GM12801 (cell line): ENCODE results near the gene EBF3.

Source experiments
- TF ChIP-seq, protein P1 (sequence below): IDR thresholded peaks from one replicate; pipeline ENCODE4 v1.5.1; 2011; ENCODE audit warnings: control low read depth; ENCODE audit not compliant: insufficient read length; ENCODE audit errors: extremely low read depth

Gene EBF3

DNA sequence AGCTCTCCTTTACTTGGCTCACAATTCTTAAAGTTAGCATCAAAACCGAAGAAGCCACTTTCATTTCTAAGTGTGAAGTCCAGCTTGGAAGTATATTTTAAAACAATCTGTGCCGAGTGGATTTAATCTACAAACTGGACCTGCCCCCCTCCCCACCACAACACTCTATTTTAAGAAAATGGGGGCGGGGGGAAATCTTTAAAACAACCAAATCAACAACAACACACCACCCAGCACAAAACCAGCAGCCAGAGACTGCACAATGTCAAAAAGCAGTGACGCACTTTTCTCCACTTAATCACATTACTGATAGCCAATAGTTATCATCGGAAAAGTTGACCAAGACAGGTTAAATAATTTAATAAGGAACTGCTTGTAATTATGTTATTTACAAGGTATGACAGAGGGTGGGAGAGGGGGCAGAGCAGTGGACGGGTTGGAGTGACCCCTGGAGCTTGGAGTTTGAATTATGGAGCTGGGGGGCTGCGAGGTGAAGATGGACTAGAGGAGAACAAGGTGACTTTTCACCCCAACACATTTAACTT lies 2.8 kb downstream of the EBF3 start:
- TF ChIP-seq, protein P1, sequence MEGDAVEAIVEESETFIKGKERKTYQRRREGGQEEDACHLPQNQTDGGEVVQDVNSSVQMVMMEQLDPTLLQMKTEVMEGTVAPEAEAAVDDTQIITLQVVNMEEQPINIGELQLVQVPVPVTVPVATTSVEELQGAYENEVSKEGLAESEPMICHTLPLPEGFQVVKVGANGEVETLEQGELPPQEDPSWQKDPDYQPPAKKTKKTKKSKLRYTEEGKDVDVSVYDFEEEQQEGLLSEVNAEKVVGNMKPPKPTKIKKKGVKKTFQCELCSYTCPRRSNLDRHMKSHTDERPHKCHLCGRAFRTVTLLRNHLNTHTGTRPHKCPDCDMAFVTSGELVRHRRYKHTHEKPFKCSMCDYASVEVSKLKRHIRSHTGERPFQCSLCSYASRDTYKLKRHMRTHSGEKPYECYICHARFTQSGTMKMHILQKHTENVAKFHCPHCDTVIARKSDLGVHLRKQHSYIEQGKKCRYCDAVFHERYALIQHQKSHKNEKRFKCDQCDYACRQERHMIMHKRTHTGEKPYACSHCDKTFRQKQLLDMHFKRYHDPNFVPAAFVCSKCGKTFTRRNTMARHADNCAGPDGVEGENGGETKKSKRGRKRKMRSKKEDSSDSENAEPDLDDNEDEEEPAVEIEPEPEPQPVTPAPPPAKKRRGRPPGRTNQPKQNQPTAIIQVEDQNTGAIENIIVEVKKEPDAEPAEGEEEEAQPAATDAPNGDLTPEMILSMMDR = no peak

DNA sequence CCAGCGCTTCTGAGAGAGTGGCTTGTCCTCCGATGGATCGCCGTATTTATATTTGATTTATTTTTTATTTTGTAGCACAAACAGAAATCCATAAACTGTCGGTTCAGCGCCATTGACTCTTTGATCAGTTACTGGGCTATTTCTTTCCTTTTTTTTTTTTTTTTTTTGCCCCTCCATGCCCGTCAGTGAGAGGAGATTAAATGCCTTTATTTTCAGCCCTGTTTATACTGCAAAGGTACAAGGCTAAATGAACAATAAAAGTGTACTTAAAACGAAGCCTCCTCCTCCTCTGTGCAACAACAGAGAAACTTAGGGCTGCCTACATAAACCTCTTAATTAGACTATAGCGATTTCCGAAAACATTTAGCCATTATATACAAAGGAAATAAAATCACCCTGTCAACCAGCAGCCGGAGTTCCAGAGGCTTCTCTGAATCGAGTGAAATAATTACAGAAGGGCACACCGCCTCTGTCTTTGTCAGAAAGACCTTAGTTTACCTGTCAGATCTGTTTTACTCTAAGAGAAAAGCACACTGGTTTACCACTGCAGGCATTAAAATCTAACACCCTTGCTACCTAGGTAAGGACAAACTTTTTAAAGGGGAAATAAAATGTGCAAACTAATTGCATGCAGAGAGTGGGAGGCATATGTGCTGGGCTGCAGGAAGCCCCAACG lies 3.5 kb downstream of the EBF3 start:
- TF ChIP-seq, protein P1 = no peak

DNA sequence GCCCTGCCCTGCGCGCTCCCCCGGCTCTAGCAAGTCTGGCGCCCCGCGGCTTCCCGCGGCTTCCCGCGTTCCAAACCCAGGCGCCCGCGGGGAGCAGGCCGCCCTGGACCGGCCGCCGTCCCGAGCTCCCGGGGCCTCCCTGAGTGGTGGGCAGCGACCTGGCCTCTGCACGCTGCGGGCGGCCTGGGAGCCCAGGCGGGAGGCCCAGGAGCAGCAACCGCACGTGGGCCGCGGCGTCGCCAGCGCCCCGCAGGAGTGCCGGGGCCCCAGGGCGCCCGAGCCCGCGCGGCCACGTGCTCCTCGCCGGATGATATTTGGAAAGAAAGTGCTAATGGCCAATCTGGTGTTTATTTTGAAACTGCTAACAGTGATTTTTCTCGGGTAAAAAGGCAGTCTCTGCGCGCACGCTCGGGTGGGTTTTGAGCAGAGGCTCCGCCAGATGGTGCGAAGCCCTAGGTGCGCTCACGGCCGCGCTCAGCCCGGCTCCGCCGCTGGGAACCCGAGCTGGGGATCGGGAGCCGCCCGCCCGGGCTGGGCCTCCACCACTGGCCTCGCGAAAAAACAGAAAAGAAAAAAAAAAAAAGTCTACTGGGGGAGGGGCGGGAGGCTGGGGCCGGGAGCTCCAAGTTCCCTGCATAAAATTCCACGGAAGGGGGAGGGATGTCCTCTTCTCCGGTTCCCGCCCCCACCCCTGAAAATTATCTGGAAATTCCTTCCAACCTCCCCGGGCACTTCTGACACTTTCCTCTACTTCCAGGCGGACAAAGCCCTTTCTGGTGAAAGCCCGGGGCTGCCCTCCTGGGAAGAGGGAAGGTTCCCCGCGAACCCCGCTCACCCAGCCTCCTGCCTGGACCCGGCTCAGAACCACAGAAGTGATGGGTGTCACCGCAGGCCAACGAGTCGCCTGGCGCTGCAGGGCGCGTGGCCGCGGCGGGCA lies 4.3 kb downstream of the EBF3 start:
- TF ChIP-seq, protein P1 = no peak

DNA sequence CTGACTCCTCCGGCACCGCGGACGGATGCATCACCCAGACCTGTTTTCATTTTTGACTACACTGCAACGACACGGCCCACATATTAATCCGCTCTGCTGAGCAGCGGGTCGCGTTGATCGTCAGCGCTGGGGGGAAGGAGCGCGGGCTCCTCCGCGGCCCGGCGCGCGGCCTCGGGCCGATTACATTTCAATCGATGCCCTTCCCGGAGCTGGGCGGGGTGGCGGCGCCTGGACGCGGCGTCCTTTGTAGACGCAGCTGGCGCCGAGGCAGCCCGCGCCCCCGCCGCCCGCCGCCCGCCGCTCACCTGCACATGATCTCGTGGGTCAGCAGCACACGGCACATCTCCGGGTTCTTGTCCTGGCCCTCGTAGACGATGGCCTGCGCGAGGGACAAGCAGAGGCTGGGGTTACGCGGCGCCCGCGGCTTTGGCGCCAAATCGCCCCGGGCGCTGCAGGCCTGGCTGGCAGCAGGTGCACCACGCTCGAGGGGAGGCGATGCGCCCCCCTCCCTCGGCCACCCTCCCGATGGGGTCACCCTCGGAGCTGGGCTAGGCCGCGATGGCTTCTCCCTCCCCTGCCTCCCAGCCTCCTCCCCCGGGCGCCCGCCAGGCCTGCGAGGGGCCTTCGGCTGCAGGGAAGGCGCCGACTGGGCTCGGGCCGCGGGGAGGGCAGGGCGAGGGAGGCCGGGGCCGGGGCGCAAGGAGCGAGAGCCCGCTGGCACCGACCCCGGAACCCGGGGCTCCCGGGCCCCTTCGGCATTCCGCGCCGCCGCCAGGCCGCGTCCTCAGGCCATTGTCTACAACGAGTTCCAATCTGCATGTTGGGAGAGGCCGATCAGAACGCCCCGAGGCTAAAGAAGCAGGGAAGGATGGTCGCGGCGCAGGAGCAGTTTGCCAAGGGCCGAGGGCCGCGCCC lies 5.2 kb downstream of the EBF3 start:
- TF ChIP-seq, protein P1 = no peak

DNA sequence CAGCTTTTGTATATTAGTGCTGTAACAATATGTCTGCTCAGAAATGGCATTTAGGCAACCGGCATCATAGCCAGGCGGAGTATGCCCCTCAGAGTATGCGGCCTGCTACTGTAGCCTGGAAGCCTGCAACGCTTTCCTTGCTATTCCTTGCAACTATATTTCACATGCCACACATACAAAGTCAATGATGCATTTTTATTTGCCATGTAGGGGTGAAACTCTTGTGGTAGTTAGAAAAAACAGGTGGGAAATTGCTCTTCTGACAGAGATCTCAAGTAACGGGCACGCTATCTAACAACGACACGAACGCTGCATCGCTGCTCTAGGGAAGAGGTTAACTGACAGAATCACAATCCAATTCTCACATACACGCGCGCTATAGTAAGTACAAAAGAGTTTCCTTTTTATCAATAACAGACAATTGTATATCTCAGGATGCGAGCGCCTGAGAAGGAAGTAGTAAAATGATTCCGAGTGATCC lies 5.9 kb downstream of the EBF3 start:
- TF ChIP-seq, protein P1 = no peak

DNA sequence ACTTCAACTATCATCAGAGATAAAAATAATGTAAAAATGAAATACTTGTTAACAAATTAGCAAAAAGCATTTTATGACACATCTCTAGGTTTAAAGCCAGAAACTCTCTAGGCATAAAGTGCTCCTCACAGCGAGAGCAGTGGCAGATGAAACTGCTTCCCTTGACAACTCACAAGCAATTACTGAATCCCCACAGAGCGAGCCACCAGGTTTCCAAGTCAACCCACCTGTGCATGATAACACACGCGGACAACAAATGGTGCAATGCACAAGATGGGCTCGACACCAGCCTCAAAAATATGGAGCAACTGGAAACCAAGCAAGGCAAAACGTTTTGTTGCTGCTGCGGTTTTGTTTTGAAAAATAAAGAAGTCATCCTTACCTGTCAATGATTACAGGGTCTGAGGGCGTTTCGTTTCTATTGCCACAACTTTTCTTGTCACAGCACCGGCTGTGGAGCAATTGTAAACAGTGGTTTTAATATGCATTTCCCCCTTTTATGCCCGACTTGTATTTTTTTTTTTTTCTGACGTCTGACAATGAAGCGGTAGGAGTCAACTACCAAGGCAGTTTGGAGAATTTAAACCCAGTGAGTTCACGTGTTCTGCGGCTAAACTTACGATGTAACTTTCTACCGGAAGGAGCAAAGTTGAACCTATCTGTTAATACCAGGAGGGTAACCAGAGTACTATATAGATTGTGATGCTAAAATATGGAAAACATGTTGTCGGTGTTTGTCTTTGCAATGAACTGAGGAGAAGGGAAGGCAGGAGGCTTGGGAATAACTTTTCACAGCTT lies 7.0 kb downstream of the EBF3 start:
- TF ChIP-seq, protein P1 = no peak
